ENCODE results near the gene MZT2B.
"Not testable (repeated sequence)": the region's sequence is repeated elsewhere in the genome, so short reads cannot be mapped to it uniquely, and the experiment has no call there.

MZT2B gene

GRCh38 chr2:130160838-130161705 is 21.0 kb upstream of the MZT2B start:
- H3K27me3 ChIP-seq (ENCODE audit: control insufficient read depth, insufficient read depth, low read length); DNase-seq (ENCODE audit: low read depth, low spot score); H3K9me3 ChIP-seq (ENCODE audit: control insufficient read depth, insufficient read depth, low read length); H3K4me1 ChIP-seq (ENCODE audit: control insufficient read depth, insufficient read depth, low read length); H3K27ac ChIP-seq (ENCODE audit: low read length); H3K4me3 ChIP-seq (ENCODE audit: low read length): not testable (repeated sequence)
- H3K36me3 ChIP-seq (ENCODE audit: control insufficient read depth, insufficient read depth, low read length): peaks cover 16% of the 10 kb centered on the region; the same call in 1 of the 2 replicates
- no CpG with 5 or more reads among the region's 25 CpGs for WGBS (ENCODE audit: insufficient coverage, insufficient read length)

DNA sequence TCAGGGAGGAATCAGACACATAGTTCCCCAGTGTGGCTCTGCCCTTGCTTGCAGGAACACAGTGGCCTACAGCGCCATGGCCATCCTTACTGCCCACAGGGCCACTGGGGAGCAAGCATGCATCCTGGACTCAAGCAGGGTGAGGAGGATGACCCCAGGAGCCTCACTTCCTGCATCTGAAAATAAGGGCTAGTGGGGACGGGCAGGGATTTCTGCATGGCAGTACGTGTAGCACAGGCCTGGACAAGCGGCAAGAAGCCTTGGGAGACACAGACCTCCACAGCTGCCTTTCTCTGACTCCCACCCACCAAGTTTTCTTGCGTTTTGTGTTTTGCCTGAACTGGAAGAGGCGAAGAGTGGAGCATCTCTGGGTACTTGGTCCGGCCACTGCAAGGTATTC is 19.6 kb upstream of the MZT2B start:
- H3K4me1 ChIP-seq (ENCODE audit: control insufficient read depth, insufficient read depth, low read length); H3K9me3 ChIP-seq (ENCODE audit: control insufficient read depth, insufficient read depth, low read length); H3K27ac ChIP-seq (ENCODE audit: low read length); H3K27me3 ChIP-seq (ENCODE audit: control insufficient read depth, insufficient read depth, low read length); DNase-seq (ENCODE audit: low read depth, low spot score); H3K4me3 ChIP-seq (ENCODE audit: low read length): not testable (repeated sequence)
- WGBS (ENCODE audit: insufficient coverage, insufficient read length): no CpG with 5 or more reads among the region's 7 CpGs
- peaks cover 20% of the 10 kb centered on the region; the same call in 1 of the 2 replicates for H3K36me3 ChIP-seq (ENCODE audit: control insufficient read depth, insufficient read depth, low read length)

DNA sequence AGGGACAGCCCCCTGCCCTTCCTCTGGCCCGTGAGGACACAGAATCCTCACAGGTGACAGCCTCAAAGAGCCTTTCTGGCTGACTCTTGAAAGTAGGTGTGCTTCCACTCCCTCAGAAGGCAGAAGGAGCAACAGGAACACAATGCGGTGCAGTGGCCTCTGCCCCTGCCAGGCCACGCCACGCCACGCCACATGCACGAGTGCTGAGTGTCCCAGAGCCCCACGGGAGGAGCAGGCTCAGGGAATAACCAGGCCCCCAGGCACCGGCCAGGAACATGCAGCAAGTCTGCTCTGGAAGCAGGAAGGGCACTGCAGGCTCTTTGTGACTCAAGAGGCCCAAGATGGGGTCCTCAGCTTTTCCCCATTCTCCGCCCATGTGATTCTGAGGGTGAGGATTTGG is 19.1 kb upstream of the MZT2B start:
- Histone ChIP-seq H3K4me1 (ENCODE audit: control insufficient read depth, insufficient read depth, low read length) (no peaks in the 10 kb centered on the region), H3K9me3 (ENCODE audit: control insufficient read depth, insufficient read depth, low read length) (no peaks in the 10 kb centered on the region), H3K27me3 (ENCODE audit: control insufficient read depth, insufficient read depth, low read length) (no peaks in the 10 kb centered on the region), H3K4me3 (ENCODE audit: low read length) (no peak overlapping the region), H3K27ac (ENCODE audit: low read length) (no peak overlapping the region), H3K36me3 (ENCODE audit: control insufficient read depth, insufficient read depth, low read length) (peaks cover 23% of the 10 kb centered on the region; the same call in 1 of the 2 replicates)
- no CpG with 5 or more reads among the region's 9 CpGs for WGBS (ENCODE audit: insufficient coverage, insufficient read length)
- DNase-seq (ENCODE audit: low read depth, low spot score): no peak

DNA sequence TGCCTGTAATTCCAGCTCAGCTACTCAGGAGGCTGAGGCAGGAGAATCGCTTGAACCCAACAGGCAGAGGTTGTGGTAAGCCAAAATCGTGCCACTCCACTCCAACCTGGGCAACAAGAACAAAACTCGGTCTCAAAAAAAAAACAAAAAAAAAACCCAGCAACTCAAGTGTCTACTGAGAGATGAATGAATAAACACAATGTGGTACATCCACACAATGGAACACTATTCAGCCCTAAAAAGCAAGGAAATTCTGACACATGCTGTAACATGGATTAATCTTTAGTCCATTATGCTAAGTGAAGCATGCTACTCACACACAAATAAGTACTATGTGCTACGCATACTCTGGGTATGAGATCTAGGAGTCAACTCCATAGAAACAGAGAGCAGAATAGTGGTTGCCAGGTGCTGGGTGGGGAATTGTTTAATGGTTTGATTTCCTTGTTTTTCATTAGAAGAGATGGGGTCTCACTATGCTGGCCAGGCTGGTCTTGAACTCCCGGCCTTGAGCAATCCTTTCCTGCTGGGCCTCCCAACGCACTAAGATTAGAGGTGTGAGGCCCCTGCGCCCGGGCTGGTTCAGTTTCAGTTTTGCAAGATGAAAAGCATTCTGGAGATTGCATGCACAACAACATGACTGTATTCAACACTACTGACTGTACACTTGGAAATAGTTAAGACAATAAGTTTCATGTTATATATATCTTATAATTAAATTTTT is 16.6 kb upstream of the MZT2B start:
- peaks cover 26% of the 10 kb centered on the region; the same call in 1 of the 2 replicates for H3K36me3 ChIP-seq (ENCODE audit: control insufficient read depth, insufficient read depth, low read length)
- DNase-seq (ENCODE audit: low read depth, low spot score): no peak
- no peaks in the 10 kb centered on the region for H3K9me3 ChIP-seq (ENCODE audit: control insufficient read depth, insufficient read depth, low read length)
- H3K4me3 ChIP-seq (ENCODE audit: low read length): no peak overlapping the region
- H3K27ac ChIP-seq (ENCODE audit: low read length): no peak overlapping the region
- no CpG with 5 or more reads among the region's 8 CpGs for WGBS (ENCODE audit: insufficient coverage, insufficient read length)
- H3K27me3 ChIP-seq (ENCODE audit: control insufficient read depth, insufficient read depth, low read length): no peaks in the 10 kb centered on the region
- no peaks in the 10 kb centered on the region for H3K4me1 ChIP-seq (ENCODE audit: control insufficient read depth, insufficient read depth, low read length)

DNA sequence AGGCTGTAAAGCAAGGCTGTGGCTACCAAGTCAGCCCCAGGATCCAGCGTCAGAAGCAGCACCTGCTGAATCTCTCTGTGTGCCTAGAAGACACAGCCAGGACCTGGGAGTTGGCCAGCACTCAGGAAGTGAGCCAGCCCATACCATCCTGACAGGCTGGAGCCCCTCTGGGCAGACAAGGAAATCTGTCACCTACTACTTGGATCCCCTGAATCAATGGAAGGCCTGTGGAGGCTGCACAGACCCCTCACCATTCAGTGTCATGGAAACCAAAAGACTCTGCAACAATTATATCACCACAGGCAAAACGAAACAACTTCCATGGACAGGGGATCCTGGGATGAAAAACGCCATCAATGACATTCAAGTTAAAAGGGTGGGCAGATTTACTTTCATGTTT is 15.5 kb upstream of the MZT2B start:
- not testable (repeated sequence) for H3K4me3 ChIP-seq (ENCODE audit: low read length); H3K4me1 ChIP-seq (ENCODE audit: control insufficient read depth, insufficient read depth, low read length); H3K9me3 ChIP-seq (ENCODE audit: control insufficient read depth, insufficient read depth, low read length); DNase-seq (ENCODE audit: low read depth, low spot score); H3K27ac ChIP-seq (ENCODE audit: low read length); H3K27me3 ChIP-seq (ENCODE audit: control insufficient read depth, insufficient read depth, low read length)
- H3K36me3 ChIP-seq (ENCODE audit: control insufficient read depth, insufficient read depth, low read length): peaks cover 29% of the 10 kb centered on the region; the same call in 1 of the 2 replicates
- WGBS (ENCODE audit: insufficient coverage, insufficient read length): no CpG with 5 or more reads among the region's 3 CpGs

- not testable (repeated sequence) for H3K27me3 ChIP-seq (ENCODE audit: control insufficient read depth, insufficient read depth, low read length); DNase-seq (ENCODE audit: low read depth, low spot score); H3K27ac ChIP-seq (ENCODE audit: low read length); H3K4me3 ChIP-seq (ENCODE audit: low read length); H3K9me3 ChIP-seq (ENCODE audit: control insufficient read depth, insufficient read depth, low read length); H3K4me1 ChIP-seq (ENCODE audit: control insufficient read depth, insufficient read depth, low read length)
- no CpG with 5 or more reads among the region's 3 CpGs for WGBS (ENCODE audit: insufficient coverage, insufficient read length)
- H3K36me3 ChIP-seq (ENCODE audit: control insufficient read depth, insufficient read depth, low read length): peaks cover 24% of the 10 kb centered on the region
Measured at GRCh38 chr2:130169163-130169562, 12.9 kb upstream of the MZT2B start.

DNA sequence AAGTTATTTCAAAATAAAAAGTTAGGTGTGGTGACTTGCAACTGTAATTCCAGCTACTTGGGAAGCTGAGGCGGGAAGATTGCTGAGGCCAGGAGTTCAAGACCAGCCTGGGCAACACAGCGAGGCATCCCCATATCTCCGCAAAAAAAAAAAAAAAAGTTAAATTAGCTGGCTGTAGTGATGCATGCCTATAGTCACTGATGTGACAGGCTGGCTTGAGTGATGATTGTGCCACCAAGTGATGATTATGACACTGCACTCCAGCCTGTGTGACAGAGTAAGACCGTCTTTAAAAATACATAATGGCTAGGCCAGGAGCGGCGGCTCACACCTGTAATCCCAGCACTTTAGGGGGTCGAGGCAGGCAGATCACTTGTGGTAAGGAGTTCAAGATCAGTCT is 12.2 kb upstream of the MZT2B start:
- no peaks in the 10 kb centered on the region for H3K27me3 ChIP-seq (ENCODE audit: control insufficient read depth, insufficient read depth, low read length)
- no CpG with 5 or more reads among the region's 7 CpGs for WGBS (ENCODE audit: insufficient coverage, insufficient read length)
- H3K27ac ChIP-seq (ENCODE audit: low read length): no peak overlapping the region
- DNase-seq (ENCODE audit: low read depth, low spot score): no peak
- no peaks in the 10 kb centered on the region for H3K4me1 ChIP-seq (ENCODE audit: control insufficient read depth, insufficient read depth, low read length)
- no peaks in the 10 kb centered on the region for H3K9me3 ChIP-seq (ENCODE audit: control insufficient read depth, insufficient read depth, low read length)
- H3K36me3 ChIP-seq (ENCODE audit: control insufficient read depth, insufficient read depth, low read length): peaks cover 24% of the 10 kb centered on the region
- H3K4me3 ChIP-seq (ENCODE audit: low read length): no peak overlapping the region

GRCh38 chr2:130174866-130175265 is 7.2 kb upstream of the MZT2B start:
- not testable (repeated sequence) for H3K27me3 ChIP-seq (ENCODE audit: control insufficient read depth, insufficient read depth, low read length); H3K36me3 ChIP-seq (ENCODE audit: control insufficient read depth, insufficient read depth, low read length); H3K27ac ChIP-seq (ENCODE audit: low read length); H3K4me3 ChIP-seq (ENCODE audit: low read length); H3K4me1 ChIP-seq (ENCODE audit: control insufficient read depth, insufficient read depth, low read length); H3K9me3 ChIP-seq (ENCODE audit: control insufficient read depth, insufficient read depth, low read length); DNase-seq (ENCODE audit: low read depth, low spot score)
- WGBS (ENCODE audit: insufficient coverage, insufficient read length): no CpG with 5 or more reads among the region's 5 CpGs

- not testable (repeated sequence) for H3K36me3 ChIP-seq (ENCODE audit: control insufficient read depth, insufficient read depth, low read length); H3K27me3 ChIP-seq (ENCODE audit: control insufficient read depth, insufficient read depth, low read length); H3K9me3 ChIP-seq (ENCODE audit: control insufficient read depth, insufficient read depth, low read length); H3K27ac ChIP-seq (ENCODE audit: low read length); H3K4me1 ChIP-seq (ENCODE audit: control insufficient read depth, insufficient read depth, low read length); DNase-seq (ENCODE audit: low read depth, low spot score)
- no CpG with 5 or more reads among the region's 38 CpGs for WGBS (ENCODE audit: insufficient coverage, insufficient read length)
- H3K4me3 ChIP-seq (ENCODE audit: low read length): peak overlapping the region; percentile 80
Measured at GRCh38 chr2:130180404-130181324, 1.4 kb upstream of the MZT2B start.

DNA sequence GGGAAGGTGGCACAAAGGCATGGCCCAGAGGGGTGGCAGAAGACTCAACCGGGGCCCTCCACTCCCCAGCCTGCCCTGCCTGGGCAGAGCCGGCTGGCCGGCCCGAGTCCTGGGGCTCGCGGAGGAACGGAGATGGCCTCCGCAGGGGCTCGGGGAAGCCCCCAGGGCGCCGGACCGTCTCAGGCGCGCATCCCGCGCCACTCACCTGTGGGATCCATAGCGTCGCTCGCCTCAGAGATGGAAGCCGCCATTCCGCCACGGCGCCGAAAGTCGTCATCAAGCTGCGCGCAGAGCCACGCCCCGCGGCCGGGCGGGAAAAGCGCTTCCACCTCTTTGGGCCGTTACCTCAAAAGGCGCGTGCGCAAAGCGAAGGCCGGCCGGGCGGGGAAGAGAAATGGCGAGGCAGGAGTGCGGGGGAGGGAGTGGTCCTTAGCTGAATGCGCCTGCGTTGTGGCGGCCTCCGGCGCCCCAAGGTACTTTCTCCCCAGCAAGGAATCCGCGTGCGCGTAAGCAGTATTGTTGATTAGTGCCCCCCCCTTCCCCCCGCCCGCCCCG is 660 bp upstream of the MZT2B start, which contains the start of gene SMPD4:
SMPD4 (minus strand) TSS at position 278 of the 555 bp plus-strand sequence. CDS start 5,010 bp downstream, outside the sequence.
- H3K36me3 ChIP-seq (ENCODE audit: control insufficient read depth, insufficient read depth, low read length): peaks cover 6% of the 10 kb centered on the region; the same call in 1 of the 2 replicates
- DNase-seq (ENCODE audit: low read depth, low spot score): peak; percentile 71
- H3K4me3 ChIP-seq (ENCODE audit: low read length): peak within 1 kb of the TSS; percentile 80
- no peak within 1 kb of the TSS for H3K27ac ChIP-seq (ENCODE audit: low read length)
- no peaks in the 10 kb centered on the region for H3K4me1 ChIP-seq (ENCODE audit: control insufficient read depth, insufficient read depth, low read length)
- H3K27me3 ChIP-seq (ENCODE audit: control insufficient read depth, insufficient read depth, low read length): no peaks in the 10 kb centered on the region
- no CpG with 5 or more reads among the region's 55 CpGs for WGBS (ENCODE audit: insufficient coverage, insufficient read length)
- no peaks in the 10 kb centered on the region for H3K9me3 ChIP-seq (ENCODE audit: control insufficient read depth, insufficient read depth, low read length)
